Activated CD8-positive, alpha-beta memory T cell treated with anti-CD3 and anti-CD28 coated beads, Interleukin-2, amount 10 ng/mL, durations not matched to agents 7 days and 5 days (primary cell): ENCODE measurements around the gene RDH11. TPM values are rescaled to one million over a fixed set of nuclear protein-coding genes. Genes with fewer than 3 reads are reported as not detected.
A peak's percentile ranks its signal among the peaks of the same experiment; 100 is the strongest.

Experiments
- ATAC-seq: fragments of 150-1000 bp; cut with Tn5 transposase; one replicate; pipeline ENCODE4 v1.10.0; 2021; ENCODE audit warnings: moderate library complexity
- CTCF ChIA-PET: fragments of 350-600 bp; sonication (Branson Sonifier 250); formaldehyde crosslinking; loops from one replicate; lab custom pipeline; 2021; ENCODE audit warnings: antibody characterized with exemption; lab: Charles Lee
- DNase-seq: peaks from one replicate; pipeline ENCODE4 v3.0.0-alpha.2; 2020
- H3K27ac Mint-ChIP-seq: one replicate; pipeline ENCODE4 v1.8.0; 2021; ENCODE audit warnings: mild to moderate bottlenecking, mixed read lengths
- H3K27me3 Mint-ChIP-seq: one replicate; pipeline ENCODE4 v1.8.0; 2021; ENCODE audit warnings: mixed read lengths
- H3K36me3 Mint-ChIP-seq: one replicate; pipeline ENCODE4 v1.8.0; 2021; ENCODE audit warnings: mild to moderate bottlenecking, mixed read lengths
- H3K4me1 Mint-ChIP-seq: one replicate; pipeline ENCODE4 v1.8.0; 2021; ENCODE audit warnings: mixed read lengths
- H3K4me3 Mint-ChIP-seq: one replicate; pipeline ENCODE4 v1.8.0; 2021; ENCODE audit warnings: mild to moderate bottlenecking, moderate library complexity, mixed read lengths
- H3K9me3 Mint-ChIP-seq: one replicate; pipeline ENCODE4 v1.8.0; 2022; ENCODE audit warnings: low read depth, mixed read lengths
- total RNA-seq, 2 experiments: library from RNA; stranded (reverse); gene quantifications; one replicate each; pipeline ENCODE4 v1.2.3, GENCODE V29; 2021

Gene RDH11
- total RNA-seq, 2 experiments from 2014 or later, result 49.6 to 59.8 TPM

DNA sequence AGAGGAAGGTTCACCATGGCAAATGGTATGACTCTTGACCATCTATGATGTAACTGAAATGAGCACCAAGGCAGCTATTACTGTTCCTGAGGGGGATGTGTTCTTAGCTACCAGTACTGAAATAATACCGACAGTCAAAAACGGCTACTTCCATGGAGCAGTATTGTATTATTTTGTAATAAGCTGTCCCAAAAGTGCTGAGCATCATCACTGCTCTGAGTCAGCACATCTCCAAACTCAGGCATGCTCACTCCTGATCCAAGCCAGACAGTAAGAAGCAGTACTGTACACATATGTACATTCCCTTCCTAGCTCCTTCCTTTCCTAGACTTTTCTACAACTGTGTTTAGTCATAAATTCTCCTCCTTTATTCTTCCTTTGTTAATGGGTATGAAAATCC lies 29.7 kb downstream of the RDH11 start:
- Mint-ChIP-seq H3K4me1 (peaks cover 41% of the 10 kb centered on the region), H3K9me3 (no peaks in the 10 kb centered on the region), H3K27me3 (no peaks in the 10 kb centered on the region), H3K4me3 (no peak overlapping the region), H3K36me3 (peaks cover 7% of the 10 kb centered on the region), H3K27ac (no peak overlapping the region)
- ATAC-seq (no peak), DNase-seq (no peak)
- CTCF ChIA-PET, result interaction anchor here (0.6 to 10.7 kb wide), 7 partner anchors 23 to 82 kb away, joined by 3 to 96 read pairs (median 8); partner anchors contain the start of gene ARG2

DNA sequence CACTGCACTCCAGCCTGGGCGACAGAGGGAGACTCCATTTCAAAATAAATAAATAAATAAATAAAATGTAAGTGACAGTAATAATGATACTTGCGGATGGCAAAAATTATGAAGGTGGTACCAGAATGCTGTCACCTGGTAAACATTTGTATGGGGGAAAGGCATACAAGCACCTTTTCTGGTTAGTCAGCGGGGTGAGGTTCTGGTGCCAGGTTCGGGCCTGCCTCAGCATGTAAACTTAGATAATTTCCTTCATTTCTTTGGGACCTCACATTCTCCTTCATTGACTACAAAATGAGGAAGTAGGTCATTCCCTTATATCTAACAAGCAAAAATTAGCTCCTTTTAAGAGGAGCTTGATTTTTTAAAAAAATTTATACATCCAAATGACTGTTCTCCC lies 31.9 kb downstream of the RDH11 start:
- Mint-ChIP-seq H3K4me3 (no peak overlapping the region), H3K27me3 (no peaks in the 10 kb centered on the region), H3K4me1 (peaks cover 29% of the 10 kb centered on the region), H3K9me3 (no peaks in the 10 kb centered on the region), H3K27ac (no peak overlapping the region), H3K36me3 (peaks cover 11% of the 10 kb centered on the region)
- ATAC-seq (no peak), DNase-seq (no peak)
- CTCF ChIA-PET, result interaction anchor here (0.6 to 10.7 kb wide), 9 partner anchors 11 to 661 kb away, joined by 3 to 96 read pairs (median 3); partner anchors contain the start of gene ARG2

DNA sequence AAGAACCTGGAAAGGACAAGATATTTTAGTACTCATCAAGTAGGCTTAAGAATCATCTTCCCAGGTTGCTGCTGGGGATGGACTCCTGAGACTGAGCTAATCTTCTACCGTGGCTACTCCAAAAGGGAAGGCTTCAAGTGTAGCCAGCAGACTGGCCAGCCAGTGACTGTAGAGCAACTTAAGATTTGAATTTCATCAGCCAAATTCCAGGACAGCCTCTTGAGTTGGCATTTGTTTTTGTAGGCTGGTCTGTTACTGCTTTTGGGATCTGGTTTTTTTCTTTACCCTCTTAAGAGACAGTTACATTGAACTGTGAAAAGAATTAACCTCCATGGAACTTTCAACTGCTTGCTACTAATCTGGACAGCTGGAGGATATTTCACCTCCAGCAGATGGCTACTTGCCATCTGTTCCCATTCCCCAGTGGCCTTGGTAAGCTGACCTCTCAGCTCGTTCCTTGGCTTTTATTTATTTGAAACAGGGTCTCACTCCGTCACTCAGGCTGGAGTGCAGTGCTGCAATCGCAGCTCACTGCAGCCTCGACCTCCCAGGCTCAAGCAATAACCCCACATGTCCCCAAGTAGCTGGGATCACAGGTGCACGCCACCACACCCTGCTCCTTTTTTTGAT lies 41.8 kb downstream of the RDH11 start:
- no peak for DNase-seq
- Mint-ChIP-seq H3K4me1 (peaks cover 3% of the 10 kb centered on the region), H3K27ac (no peak overlapping the region), H3K27me3 (no peaks in the 10 kb centered on the region), H3K9me3 (no peaks in the 10 kb centered on the region), H3K36me3 (peaks cover 42% of the 10 kb centered on the region), H3K4me3 (no peak overlapping the region)
- CTCF ChIA-PET, result interaction anchor here (0.9 to 1.6 kb wide), 3 partner anchors 10 to 54 kb away, joined by 3 to 5 read pairs (median 4); partner anchors contain the start of gene PIGH
- no peak for ATAC-seq

DNA sequence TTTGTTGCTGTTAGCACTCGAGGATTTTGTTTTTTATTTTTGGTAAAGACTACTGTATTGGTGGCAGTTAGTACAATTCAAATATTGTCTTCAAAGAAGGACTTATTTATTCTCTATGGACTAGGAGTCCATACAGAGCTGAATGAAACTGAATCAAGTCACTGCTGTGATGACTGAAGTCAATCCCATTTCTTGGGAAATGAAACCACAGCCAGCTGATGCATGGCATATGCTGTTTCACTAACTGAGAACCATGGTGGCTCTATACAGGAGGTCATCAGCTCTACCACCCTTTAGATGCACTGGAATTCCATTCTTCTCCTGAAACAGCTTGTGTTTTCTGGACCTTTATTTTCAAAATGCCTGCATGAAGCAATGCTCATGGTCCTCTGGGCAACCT lies 43.4 kb downstream of the RDH11 start:
- Mint-ChIP-seq H3K27ac (no peak overlapping the region), H3K9me3 (no peaks in the 10 kb centered on the region), H3K27me3 (no peaks in the 10 kb centered on the region), H3K36me3 (peaks cover 39% of the 10 kb centered on the region), H3K4me3 (no peak overlapping the region), H3K4me1 (peaks cover 3% of the 10 kb centered on the region)
- ATAC-seq, result no peak
- DNase-seq, result no peak
- CTCF ChIA-PET, result interaction anchor here (0.6 to 1.6 kb wide), 5 partner anchors 9 to 34 kb away, joined by 3 to 5 read pairs (median 3); no protein-coding TSS in a partner anchor

DNA sequence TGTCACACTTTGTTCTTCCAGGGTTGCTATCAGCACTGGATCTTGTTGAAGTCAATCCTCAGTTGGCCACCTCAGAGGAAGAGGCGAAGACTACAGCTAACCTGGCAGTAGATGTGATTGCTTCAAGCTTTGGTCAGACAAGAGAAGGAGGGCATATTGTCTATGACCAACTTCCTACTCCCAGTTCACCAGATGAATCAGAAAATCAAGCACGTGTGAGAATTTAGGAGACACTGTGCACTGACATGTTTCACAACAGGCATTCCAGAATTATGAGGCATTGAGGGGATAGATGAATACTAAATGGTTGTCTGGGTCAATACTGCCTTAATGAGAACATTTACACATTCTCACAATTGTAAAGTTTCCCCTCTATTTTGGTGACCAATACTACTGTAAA lies 44.9 kb downstream of the RDH11 start:
- no peak for ATAC-seq
- Mint-ChIP-seq H3K4me1 (peaks cover 3% of the 10 kb centered on the region), H3K9me3 (no peaks in the 10 kb centered on the region), H3K36me3 (peaks cover 38% of the 10 kb centered on the region), H3K27me3 (no peaks in the 10 kb centered on the region), H3K27ac (no peak overlapping the region), H3K4me3 (no peak overlapping the region)
- CTCF ChIA-PET, result interaction anchor here (1.2 to 1.3 kb wide), 2 partner anchors 16 to 32 kb away, joined by 3 read pairs; no protein-coding TSS in a partner anchor
- DNase-seq, result no peak

DNA sequence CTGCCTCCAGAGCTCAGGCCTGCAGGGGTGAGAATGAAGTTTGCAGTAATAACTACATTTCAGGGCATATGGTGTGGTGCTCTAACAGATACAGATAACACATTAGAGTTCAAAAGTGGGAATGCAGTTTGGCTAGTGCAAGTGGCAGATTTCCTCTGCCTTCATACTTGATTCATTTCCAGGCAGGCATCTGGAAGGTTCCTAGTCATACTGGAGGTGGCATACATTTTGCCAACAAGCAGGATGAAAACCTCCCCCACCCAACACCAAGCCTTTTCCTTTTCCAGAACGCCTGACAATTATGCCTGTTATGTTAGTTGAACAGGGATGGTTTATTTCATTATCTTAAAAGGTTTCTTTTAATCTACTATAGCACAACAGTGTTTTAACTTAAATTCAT lies 45.4 kb downstream of the RDH11 start:
- DNase-seq (no peak), ATAC-seq (no peak)
- Mint-ChIP-seq H3K36me3 (peaks cover 41% of the 10 kb centered on the region), H3K9me3 (no peaks in the 10 kb centered on the region), H3K27ac (no peak overlapping the region), H3K27me3 (no peaks in the 10 kb centered on the region), H3K4me1 (peaks cover 3% of the 10 kb centered on the region), H3K4me3 (no peak overlapping the region)
- CTCF ChIA-PET, result no interaction called here

DNA sequence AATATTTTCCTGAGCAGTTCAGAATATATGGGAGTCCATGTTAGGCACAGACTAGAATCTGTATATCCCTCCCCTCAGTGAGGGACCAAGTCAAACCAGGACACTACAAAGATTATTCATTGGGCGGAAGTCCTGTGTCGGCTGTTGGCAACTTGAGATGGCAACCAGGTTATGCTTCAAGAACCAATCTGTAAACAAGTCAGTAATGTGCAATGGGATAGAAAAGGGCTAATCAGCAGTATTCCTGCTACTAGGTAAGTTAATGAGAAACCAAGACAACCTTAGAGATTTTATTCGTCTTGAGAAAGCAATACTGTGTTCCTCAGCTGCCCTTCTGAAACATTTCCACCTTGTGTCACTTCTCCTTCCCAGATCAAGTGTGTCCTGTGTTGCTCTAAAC lies 49.4 kb downstream of the RDH11 start:
- CTCF ChIA-PET, result no interaction called here
- DNase-seq (no peak), ATAC-seq (no peak)
- H3K36me3 Mint-ChIP-seq, result peaks cover 33% of the 10 kb centered on the region
- peaks cover 24% of the 10 kb centered on the region for H3K4me1 Mint-ChIP-seq
- H3K9me3 Mint-ChIP-seq, result no peaks in the 10 kb centered on the region
- no peaks in the 10 kb centered on the region for H3K27me3 Mint-ChIP-seq
- no peak overlapping the region for H3K27ac Mint-ChIP-seq
- H3K4me3 Mint-ChIP-seq, result no peak overlapping the region

DNA sequence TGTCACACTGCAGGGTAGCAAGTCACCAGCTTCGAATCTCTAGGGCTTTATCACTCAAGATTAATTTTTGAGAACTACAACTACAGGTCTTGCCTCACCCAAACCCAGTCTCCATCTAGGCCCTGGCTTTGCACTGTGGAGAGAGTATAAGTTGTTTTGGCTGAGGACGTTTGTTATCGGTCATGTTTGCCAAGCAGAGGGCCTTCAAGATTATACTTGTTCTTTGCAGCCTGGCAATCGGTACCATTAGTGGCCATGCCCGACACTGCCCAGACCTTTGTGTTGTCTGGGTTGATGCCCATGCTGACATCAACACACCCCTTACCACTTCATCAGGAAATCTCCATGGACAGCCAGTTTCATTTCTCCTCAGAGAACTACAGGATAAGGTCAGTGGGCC lies 50.1 kb downstream of the RDH11 start:
- H3K27ac Mint-ChIP-seq, result no peak overlapping the region
- no peak overlapping the region for H3K4me3 Mint-ChIP-seq
- no peaks in the 10 kb centered on the region for H3K9me3 Mint-ChIP-seq
- H3K27me3 Mint-ChIP-seq, result no peaks in the 10 kb centered on the region
- H3K4me1 Mint-ChIP-seq, result peaks cover 24% of the 10 kb centered on the region
- no peak for DNase-seq
- ATAC-seq, result no peak
- CTCF ChIA-PET, result interaction anchor here (1.2 kb wide), 1 partner anchor 29 kb away, joined by 4 read pairs; no protein-coding TSS in a partner anchor
- H3K36me3 Mint-ChIP-seq, result peaks cover 26% of the 10 kb centered on the region

DNA sequence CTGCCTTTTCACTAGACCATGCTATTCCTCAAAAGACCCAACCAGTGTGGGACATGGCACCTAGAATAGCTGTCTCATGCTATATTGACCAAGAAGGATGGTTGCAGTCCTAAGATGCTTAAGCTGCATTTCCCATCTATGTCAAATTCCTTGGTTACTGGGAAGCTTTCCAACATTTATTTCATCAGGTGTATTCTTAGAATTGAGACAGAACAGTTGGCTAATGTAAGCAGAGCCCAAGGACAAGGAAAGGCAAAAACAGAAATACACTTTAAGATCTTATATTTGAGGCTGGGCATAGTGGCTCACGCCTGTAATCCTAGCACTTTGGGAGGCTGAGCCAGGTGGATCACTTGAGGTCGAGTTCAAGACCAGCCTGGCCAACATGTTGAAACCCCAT lies 51.1 kb downstream of the RDH11 start:
- Mint-ChIP-seq H3K27me3 (no peaks in the 10 kb centered on the region), H3K36me3 (peaks cover 24% of the 10 kb centered on the region), H3K27ac (no peak overlapping the region), H3K9me3 (no peaks in the 10 kb centered on the region), H3K4me3 (no peak overlapping the region), H3K4me1 (peaks cover 24% of the 10 kb centered on the region)
- ATAC-seq (no peak), DNase-seq (no peak)
- CTCF ChIA-PET, result interaction anchor here (0.8 to 1.6 kb wide), 6 partner anchors 17 to 60 kb away, joined by 3 to 5 read pairs (median 4); no protein-coding TSS in a partner anchor

DNA sequence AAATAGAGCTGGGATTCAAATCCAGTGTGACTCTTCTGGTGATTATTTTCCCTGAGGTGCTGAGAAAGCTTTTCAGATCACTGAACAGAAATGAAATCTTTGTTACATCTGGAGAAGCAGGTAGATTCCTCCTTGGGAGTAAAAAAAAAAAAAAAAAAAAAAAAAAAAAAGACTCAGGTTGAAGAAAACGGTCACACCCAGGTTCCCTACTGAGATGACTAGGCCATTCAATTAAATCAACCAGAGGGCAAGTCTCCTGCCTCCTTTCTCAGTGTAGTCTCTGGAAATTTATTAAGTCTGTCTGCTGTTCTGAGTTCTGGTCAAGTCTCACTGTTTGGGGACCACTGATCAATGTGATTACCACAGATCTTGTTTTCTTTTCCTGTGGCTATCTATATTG lies 51.9 kb downstream of the RDH11 start:
- H3K27me3 Mint-ChIP-seq, result no peaks in the 10 kb centered on the region
- ATAC-seq (peak; percentile 34), DNase-seq (no peak)
- no peak overlapping the region for H3K4me3 Mint-ChIP-seq
- peak overlapping the region; percentile 13 for H3K27ac Mint-ChIP-seq
- H3K9me3 Mint-ChIP-seq, result no peaks in the 10 kb centered on the region
- CTCF ChIA-PET, result interaction anchor here (0.7 to 2.1 kb wide), 7 partner anchors 17 to 153 kb away, joined by 3 to 6 read pairs (median 4); no protein-coding TSS in a partner anchor
- H3K4me1 Mint-ChIP-seq, result peaks cover 24% of the 10 kb centered on the region
- peaks cover 24% of the 10 kb centered on the region for H3K36me3 Mint-ChIP-seq

DNA sequence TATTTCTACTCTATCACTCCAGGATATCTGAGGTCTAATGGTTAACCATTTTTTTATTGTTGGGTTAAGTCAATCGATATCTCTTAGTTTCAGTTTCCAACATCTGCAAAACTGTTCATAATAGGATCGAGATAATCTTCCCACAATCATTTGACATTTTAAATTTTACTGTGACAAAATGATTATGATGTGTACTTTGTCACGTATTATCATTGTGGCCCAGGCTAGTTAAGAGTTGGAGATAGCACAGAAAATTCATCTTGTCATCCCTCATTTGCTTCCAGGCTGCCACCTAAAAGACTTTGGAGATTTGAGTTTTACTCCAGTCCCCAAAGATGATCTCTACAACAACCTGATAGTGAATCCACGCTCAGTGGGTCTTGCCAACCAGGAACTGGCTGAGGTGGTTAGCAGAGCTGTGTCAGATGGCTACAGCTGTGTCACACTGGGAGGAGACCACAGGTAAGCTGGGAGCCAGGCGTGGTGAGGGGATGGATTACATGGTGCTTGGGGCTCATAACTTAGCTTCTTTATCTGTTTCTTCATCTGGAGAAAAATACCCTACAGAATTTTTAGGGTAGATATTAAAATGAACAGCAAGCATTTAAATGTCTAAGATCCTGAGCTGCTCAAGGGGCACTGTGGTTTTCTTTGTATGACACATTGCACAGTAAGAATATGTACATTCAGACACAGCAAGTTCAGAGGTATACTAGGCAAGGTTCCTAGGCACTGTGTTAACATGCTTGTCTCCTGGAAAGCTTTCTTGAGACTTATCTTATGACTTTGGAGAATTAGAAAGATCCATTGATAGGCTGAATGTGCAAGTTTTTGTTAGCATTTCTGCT lies 53.4 kb downstream of the RDH11 start:
- ATAC-seq (peak; percentile 83), DNase-seq (peak; percentile 67)
- Mint-ChIP-seq H3K27ac (peak overlapping the region; percentile 75), H3K4me1 (peaks cover 24% of the 10 kb centered on the region), H3K9me3 (no peaks in the 10 kb centered on the region), H3K36me3 (peaks cover 21% of the 10 kb centered on the region), H3K27me3 (no peaks in the 10 kb centered on the region), H3K4me3 (peak overlapping the region; percentile 56)
- CTCF ChIA-PET, result interaction anchor here (0.9 to 2.1 kb wide), 8 partner anchors 15 to 128 kb away, joined by 3 to 7 read pairs (median 5); partner anchors contain the start of genes ARG2 and PIGH

DNA sequence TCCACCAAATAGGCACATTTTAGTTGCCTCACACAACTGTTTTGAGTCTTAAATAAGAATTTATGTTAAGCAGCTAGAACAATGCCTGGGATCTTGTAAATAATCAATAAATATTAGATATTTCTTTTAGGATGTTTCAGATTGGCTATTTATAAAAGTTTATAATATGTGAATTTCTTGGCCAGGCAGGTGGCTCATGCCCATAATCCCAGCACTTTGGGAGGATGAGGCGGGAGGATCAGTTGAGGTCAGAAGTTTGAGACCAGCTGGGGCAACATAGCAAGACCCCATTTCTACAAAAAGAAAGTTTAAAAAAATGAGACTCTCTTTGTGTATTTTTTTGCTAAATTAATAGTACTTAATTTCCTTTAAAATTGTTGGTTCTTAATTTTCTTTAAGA lies 54.1 kb downstream of the RDH11 start:
- no peaks in the 10 kb centered on the region for H3K27me3 Mint-ChIP-seq
- H3K27ac Mint-ChIP-seq, result no peak overlapping the region
- H3K4me1 Mint-ChIP-seq, result peaks cover 26% of the 10 kb centered on the region
- ATAC-seq (no peak), DNase-seq (no peak)
- no peaks in the 10 kb centered on the region for H3K9me3 Mint-ChIP-seq
- CTCF ChIA-PET, result interaction anchor here (1.5 to 2.1 kb wide), 5 partner anchors 15 to 63 kb away, joined by 3 to 7 read pairs (median 6); partner anchors contain the start of gene ARG2
- H3K36me3 Mint-ChIP-seq, result peaks cover 19% of the 10 kb centered on the region
- H3K4me3 Mint-ChIP-seq, result no peak overlapping the region

DNA sequence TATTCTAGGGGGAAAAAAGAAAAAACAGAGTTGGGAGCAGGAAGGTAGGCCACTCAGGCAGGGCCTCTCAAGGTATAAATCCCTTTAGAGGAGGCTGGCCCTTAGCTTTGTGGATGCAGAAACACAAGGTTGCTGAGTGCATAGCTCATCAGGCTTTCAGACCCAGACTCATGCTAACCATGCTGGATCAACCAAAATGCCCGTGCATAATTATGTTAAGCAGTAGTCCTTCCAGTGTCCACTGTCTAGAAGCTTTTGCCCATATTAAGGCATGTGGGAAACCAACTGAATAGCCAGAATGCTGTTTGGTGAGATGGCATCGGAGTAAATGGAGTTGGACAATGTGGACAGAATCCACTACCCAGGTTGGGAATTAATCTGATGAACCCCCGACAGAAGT lies 56.9 kb downstream of the RDH11 start:
- H3K4me1 Mint-ChIP-seq, result peaks cover 26% of the 10 kb centered on the region
- H3K9me3 Mint-ChIP-seq, result no peaks in the 10 kb centered on the region
- no peak overlapping the region for H3K27ac Mint-ChIP-seq
- H3K27me3 Mint-ChIP-seq, result no peaks in the 10 kb centered on the region
- H3K36me3 Mint-ChIP-seq, result peaks cover 8% of the 10 kb centered on the region
- CTCF ChIA-PET, result interaction anchor here (0.6 to 1.5 kb wide), 2 partner anchors 19 to 66 kb away, joined by 3 to 4 read pairs; partner anchors contain the start of gene ARG2
- ATAC-seq (no peak), DNase-seq (no peak)
- no peak overlapping the region for H3K4me3 Mint-ChIP-seq
